HG03521 (cell line): ENCODE results near the gene OPA3.

Experiments used
- ATAC-seq: cut with Tn5 transposase; IDR thresholded peaks from one replicate; pipeline ENCODE4 v1.9.1; 2021; ENCODE audit warnings: mild to moderate bottlenecking, moderate library complexity; ENCODE audit not compliant: unreplicated experiment

Gene OPA3

GRCh38 chr19:45484273-45484945, 100.2 kb downstream of the OPA3 start:
- ATAC-seq = no peak

GRCh38 chr19:45483033-45483432, 101.6 kb downstream of the OPA3 start:
- ATAC-seq = no peak

- ATAC-seq = peak; percentile 69
Measured at GRCh38 chr19:45478454-45479238, 106.0 kb downstream of the OPA3 start.

- ATAC-seq = no peak
Measured at GRCh38 chr19:45477713-45478453, 106.7 kb downstream of the OPA3 start.
